ENCODE data around the gene SLC66A3.

DNA sequence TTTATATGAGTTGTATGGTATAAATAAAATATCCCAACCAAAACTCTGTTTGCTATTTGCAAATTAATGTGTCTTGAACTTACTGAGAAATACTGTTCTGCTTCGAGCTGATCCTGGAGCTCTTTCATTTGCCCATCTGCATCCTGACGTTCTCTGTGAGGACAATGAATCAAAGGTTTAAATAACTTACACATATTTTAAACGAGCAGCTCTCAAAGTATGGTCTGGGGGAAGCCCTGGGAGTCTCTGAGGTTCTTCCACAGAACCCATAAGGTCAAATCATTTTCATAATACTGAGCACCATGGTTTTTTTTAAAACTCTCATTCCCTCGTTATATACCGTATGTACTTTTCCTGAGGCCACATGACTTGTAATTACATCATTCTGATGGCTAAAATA lies 46.7 kb downstream of the SLC66A3 start:
- TF ChIP-seq, protein P1, sequence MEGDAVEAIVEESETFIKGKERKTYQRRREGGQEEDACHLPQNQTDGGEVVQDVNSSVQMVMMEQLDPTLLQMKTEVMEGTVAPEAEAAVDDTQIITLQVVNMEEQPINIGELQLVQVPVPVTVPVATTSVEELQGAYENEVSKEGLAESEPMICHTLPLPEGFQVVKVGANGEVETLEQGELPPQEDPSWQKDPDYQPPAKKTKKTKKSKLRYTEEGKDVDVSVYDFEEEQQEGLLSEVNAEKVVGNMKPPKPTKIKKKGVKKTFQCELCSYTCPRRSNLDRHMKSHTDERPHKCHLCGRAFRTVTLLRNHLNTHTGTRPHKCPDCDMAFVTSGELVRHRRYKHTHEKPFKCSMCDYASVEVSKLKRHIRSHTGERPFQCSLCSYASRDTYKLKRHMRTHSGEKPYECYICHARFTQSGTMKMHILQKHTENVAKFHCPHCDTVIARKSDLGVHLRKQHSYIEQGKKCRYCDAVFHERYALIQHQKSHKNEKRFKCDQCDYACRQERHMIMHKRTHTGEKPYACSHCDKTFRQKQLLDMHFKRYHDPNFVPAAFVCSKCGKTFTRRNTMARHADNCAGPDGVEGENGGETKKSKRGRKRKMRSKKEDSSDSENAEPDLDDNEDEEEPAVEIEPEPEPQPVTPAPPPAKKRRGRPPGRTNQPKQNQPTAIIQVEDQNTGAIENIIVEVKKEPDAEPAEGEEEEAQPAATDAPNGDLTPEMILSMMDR (IDR thresholded peaks at IDR 0.05; ENCODE audit: low read length), result no peak
- TF ChIP-seq EZH2 (IDR thresholded peaks at IDR 0.05; ENCODE audit: borderline replicate concordance, low read length), result no peak

All from OCI-LY1 (cell line).